Measurements from ENCODE around the gene ORMDL3. TPM values are rescaled to one million over a fixed set of nuclear protein-coding genes. Genes with fewer than 3 reads are reported as not detected.

The ORMDL3 gene
- total RNA-seq, 4 donors from 2014 or later: 33.0 to 97.4 (median 79.0) TPM

DNA sequence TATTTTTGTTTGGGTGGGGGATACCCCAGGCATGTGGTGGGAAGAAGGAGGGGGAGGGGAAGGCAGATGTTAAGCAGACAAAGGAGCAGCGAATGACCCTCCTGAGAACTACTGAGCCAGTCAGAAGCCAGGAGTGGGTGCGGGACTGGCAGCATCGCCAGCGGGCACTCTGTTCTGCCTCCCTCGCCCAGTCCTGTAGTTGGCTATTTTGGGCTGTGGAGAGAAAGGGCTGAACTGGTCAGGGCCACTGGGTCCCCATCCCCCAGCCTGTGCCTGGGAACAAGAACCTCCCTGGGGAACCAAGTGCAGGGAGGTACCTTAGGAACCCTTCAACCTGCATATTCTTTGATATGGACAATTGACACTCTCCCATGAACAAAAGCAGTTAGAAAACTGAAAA is 6.5 kb upstream of the ORMDL3 start:
- peaks cover 0 to 2% (median 0%) of the 10 kb centered on the region in 4 donors for H3K4me1 ChIP-seq
- no peak overlapping the region for H3K4me3 ChIP-seq
- no peak for TF ChIP-seq POLR2A (IDR thresholded peaks at IDR 0.05)
- TF ChIP-seq, protein P1, sequence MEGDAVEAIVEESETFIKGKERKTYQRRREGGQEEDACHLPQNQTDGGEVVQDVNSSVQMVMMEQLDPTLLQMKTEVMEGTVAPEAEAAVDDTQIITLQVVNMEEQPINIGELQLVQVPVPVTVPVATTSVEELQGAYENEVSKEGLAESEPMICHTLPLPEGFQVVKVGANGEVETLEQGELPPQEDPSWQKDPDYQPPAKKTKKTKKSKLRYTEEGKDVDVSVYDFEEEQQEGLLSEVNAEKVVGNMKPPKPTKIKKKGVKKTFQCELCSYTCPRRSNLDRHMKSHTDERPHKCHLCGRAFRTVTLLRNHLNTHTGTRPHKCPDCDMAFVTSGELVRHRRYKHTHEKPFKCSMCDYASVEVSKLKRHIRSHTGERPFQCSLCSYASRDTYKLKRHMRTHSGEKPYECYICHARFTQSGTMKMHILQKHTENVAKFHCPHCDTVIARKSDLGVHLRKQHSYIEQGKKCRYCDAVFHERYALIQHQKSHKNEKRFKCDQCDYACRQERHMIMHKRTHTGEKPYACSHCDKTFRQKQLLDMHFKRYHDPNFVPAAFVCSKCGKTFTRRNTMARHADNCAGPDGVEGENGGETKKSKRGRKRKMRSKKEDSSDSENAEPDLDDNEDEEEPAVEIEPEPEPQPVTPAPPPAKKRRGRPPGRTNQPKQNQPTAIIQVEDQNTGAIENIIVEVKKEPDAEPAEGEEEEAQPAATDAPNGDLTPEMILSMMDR (IDR thresholded peaks at IDR 0.05): no peak
- no peaks in the 10 kb centered on the region for H3K27me3 ChIP-seq
- no peak for DNase-seq
- no peaks in the 10 kb centered on the region for H3K36me3 ChIP-seq
- no peak overlapping the region for H3K27ac ChIP-seq
- no peaks in the 10 kb centered on the region for H3K9me3 ChIP-seq

DNA sequence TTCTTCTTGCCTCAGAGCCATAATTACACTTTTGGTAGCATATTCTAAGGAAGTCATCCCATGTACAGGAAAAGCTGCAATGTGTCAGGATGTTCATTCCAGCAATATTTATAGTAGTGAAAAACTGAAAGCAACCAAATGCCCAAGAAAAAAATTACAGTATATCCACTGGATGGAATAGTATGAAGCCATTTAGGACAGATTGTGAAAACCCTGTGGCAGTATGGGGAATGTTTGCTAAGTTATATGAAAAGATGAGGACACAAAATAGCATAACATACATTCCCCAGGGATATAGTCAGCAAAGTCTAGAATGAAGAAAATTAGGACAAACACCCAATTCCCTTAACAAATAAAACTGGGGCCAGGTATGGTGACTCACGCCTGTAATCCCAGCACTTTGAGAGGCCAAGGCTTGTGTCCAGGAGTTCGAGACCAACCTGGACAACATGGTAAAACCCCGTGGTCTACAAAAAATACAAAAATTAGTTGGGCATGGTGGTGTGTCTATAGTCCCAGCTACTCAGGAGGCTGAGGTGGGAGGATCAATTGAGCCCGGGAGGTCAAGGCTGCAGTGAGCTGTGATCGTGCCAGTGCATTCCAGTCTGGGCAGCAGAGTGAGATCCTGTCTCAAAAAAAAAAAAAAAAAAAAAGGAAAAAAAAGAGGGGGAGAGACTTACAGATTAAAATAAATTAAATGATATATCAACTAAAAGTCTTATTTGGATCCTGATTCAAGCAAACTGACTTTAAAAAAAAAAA is 2.4 kb upstream of the ORMDL3 start:
- no peaks in the 10 kb centered on the region for H3K27me3 ChIP-seq
- no peaks in the 10 kb centered on the region for H3K9me3 ChIP-seq
- TF ChIP-seq, protein P1 (IDR thresholded peaks at IDR 0.05): no peak
- no peak for TF ChIP-seq POLR2A (IDR thresholded peaks at IDR 0.05)
- no peaks in the 10 kb centered on the region for H3K36me3 ChIP-seq
- no peak overlapping the region for H3K4me3 ChIP-seq
- no peak for DNase-seq
- H3K4me1 ChIP-seq: peaks cover 0 to 31% (median 16%) of the 10 kb centered on the region in 4 donors
- H3K27ac ChIP-seq: no peak overlapping the region

DNA sequence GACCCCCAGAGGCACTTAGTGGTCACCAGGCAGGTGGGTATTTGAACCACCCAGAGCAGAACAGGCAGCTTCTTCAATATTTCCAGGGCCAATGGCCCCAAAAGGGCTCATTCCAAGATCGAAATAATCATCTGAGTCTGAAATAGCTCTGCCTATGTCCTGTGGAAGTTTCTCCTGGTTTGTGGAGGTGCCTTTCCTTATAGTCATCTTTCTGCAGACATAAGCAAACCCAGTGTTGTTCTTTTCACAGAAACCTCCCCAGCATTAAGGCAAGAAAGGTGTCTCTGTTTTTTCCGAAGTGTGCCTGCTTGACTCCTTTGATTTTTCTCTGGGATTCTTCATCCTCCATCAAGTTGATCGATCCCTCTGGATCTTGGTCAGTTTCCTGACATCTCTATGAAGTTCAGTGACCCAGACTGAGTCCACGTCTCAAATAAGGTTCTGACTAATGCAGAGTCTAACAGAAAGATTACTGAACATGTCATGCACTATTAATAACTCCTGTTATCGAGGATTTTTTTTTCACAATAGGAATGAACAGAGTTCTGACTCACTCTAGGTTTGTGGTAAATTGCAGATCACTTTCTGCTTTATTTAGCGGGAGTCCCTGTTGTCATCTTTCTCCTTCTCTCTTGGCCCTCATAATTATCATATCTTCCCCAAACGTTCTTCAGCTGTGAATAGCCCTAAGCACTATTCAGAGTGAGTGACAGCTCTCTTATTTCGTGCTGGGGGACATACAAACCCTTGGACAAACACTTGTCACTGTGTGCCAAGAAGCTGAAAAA is 1.7 kb upstream of the ORMDL3 start:
- TF ChIP-seq, protein P1 (IDR thresholded peaks at IDR 0.05): no peak
- no peak for TF ChIP-seq POLR2A (IDR thresholded peaks at IDR 0.05)
- peak overlapping the region in 3 of 4 donors; percentile 84 to 90 (median 89) for H3K27ac ChIP-seq
- peak overlapping the region in 2 of 4 donors; percentile 75 to 89 for H3K4me3 ChIP-seq
- no peaks in the 10 kb centered on the region for H3K27me3 ChIP-seq
- peaks cover 0 to 37% (median 16%) of the 10 kb centered on the region in 4 donors for H3K4me1 ChIP-seq
- peaks cover 0 to under 1% (median 0%) of the 10 kb centered on the region in 3 donors for H3K36me3 ChIP-seq
- H3K9me3 ChIP-seq: no peaks in the 10 kb centered on the region
- DNase-seq: no peak

DNA sequence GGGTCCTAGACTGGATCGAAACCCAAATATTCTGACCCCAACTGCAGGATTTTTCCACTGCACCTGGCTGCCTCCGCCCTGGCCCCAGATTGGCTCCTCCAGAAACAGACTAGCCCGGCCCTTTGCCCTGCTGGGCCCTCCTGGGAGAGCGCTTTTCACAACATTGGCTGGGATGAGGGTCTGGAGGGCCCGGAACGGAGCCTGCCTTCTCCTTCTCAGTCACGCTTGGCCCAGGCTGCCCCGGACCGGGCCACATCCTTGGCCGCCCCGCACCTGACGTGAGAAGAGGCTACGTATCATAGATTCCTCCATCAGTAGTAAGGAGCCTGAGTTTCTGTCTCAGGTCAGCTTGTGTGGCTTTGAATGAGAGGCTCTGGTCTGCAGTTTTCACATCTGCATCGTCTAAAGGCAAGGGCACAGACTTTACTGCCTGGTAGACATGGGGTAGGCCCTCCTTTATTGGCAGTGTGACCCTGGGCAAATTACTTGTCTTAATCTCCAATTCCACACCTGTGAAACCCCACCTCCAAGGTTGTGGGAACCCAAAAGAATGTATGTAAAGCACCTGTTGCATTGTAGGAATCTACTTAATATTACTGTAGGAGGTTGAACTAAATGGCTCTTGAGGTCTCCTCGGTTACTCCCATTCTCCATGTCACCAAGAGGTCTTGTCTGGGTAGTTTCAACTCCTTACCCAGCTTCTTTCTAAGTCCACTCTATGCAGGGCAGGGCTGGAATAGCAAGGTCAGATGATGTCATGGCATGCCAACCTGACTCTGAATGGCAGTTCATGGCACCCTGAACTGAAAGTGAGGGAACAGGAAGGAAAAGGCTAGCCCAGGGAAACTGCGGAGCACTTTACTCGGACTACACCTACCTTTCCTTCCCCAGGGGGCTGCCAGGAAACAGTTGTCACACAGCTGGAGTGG is 792 bp upstream of the ORMDL3 start:
- no peak for TF ChIP-seq POLR2A (IDR thresholded peaks at IDR 0.05)
- TF ChIP-seq, protein P1 (IDR thresholded peaks at IDR 0.05): peak in 1 of 6 experiments; percentile 10
- H3K4me3 ChIP-seq: peak overlapping the region; percentile 75 to 90 (median 88)

DNA sequence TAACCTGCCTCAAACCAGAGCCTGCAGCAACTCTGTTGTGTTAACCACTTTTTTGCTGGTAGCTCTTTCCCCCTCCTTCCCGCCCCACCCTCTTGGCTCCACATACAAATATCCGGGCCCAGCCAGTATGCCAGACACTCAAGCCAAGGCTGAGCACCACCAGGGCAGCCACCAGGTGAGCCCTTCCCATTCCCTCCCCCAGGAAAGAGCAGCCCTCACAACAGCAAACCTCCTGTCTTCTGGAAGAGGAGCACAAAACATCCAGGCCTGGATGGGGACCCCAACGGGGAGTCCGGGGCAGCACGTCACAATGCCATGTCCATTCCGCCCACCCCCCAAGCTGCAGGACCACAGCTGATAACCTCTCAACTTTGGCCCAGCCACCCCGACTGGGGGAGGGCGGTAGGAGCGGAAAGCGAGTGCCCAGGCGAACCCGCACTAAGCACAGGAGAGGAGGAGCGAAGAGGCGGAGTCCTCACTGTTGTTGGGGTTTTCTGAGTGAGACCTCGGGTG is 757 bp downstream of the ORMDL3 start:
- Histone ChIP-seq H3K36me3 (peaks cover 0 to 25% (median 4%) of the 10 kb centered on the region in 3 donors), H3K4me1 (peaks cover 0 to 37% (median 16%) of the 10 kb centered on the region in 4 donors), H3K4me3 (peak overlapping the region; percentile 75 to 90 (median 88)), H3K27me3 (no peaks in the 10 kb centered on the region), H3K27ac (peak overlapping the region; percentile 84 to 90 (median 87)), H3K9me3 (no peaks in the 10 kb centered on the region)
- TF ChIP-seq, protein P1 (IDR thresholded peaks at IDR 0.05): no peak
- TF ChIP-seq POLR2A (IDR thresholded peaks at IDR 0.05): no peak
- DNase-seq: peak; percentile 45 to 75 (median 74)

More for the DNA sequence above, 792 bp upstream of the ORMDL3 start:
- DNase-seq: peak in 2 of 3 donors; percentile 66 to 70
- Histone ChIP-seq H3K9me3 (no peaks in the 10 kb centered on the region), H3K27me3 (no peaks in the 10 kb centered on the region), H3K4me1 (peaks cover 0 to 37% (median 16%) of the 10 kb centered on the region in 4 donors), H3K27ac (peak overlapping the region; percentile 84 to 90 (median 87)), H3K36me3 (peaks cover 0 to 9% (median 0%) of the 10 kb centered on the region in 3 donors)
